Adrenal gland (tissue), 5 donors: Measurements from ENCODE around the gene MADCAM1.

Source experiments
- CTCF ChIP-seq, 6 experiments: fragments of 450-650 bp in 4 of 6; fragments of 200-600 bp in 2 of 6; sonication (generic) in 1 of 6; IDR thresholded peaks; 1 replicate in 5 of 6; 2 replicates in 1 of 6; pipeline versions ENCODE4 v1.5.1 to v1.8.0; 2016 to 2021; ENCODE audit warnings: antibody characterized with exemption in 6 of 6, mild to moderate bottlenecking in 2 of 6, moderate library complexity in 1 of 6
- POLR2A ChIP-seq, 2 donors: fragments of 450-650 bp; IDR thresholded peaks; one replicate each; pipeline ENCODE4 v1.6.1; 2017; ENCODE audit warnings: antibody characterized with exemption in 2 of 2, mild to moderate bottlenecking in 2 of 2, moderate library complexity in 1 of 2
- donor health status: DM: no; HTN: no; CAD: no.

- TF ChIP-seq CTCF (IDR thresholded peaks at IDR 0.05): no peak
- TF ChIP-seq POLR2A (IDR thresholded peaks at IDR 0.05): no peak
Observed at GRCh38 chr19:447064-447426, 49.2 kb upstream of the MADCAM1 start.
